ENCODE data around the gene HOXA10.

GRCh38 chr7:27153526-27153925 is 20.6 kb downstream of the HOXA10 start:
- TF ChIP-seq POLR2A (IDR thresholded peaks at IDR 0.05; ENCODE audit: extremely low read depth, insufficient read length) = no peak
- TF ChIP-seq MAX (IDR thresholded peaks at IDR 0.05; ENCODE audit: low read depth, low read length) = no peak
- TF ChIP-seq, protein P1, sequence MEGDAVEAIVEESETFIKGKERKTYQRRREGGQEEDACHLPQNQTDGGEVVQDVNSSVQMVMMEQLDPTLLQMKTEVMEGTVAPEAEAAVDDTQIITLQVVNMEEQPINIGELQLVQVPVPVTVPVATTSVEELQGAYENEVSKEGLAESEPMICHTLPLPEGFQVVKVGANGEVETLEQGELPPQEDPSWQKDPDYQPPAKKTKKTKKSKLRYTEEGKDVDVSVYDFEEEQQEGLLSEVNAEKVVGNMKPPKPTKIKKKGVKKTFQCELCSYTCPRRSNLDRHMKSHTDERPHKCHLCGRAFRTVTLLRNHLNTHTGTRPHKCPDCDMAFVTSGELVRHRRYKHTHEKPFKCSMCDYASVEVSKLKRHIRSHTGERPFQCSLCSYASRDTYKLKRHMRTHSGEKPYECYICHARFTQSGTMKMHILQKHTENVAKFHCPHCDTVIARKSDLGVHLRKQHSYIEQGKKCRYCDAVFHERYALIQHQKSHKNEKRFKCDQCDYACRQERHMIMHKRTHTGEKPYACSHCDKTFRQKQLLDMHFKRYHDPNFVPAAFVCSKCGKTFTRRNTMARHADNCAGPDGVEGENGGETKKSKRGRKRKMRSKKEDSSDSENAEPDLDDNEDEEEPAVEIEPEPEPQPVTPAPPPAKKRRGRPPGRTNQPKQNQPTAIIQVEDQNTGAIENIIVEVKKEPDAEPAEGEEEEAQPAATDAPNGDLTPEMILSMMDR (IDR thresholded peaks at IDR 0.05; ENCODE audit: low read depth, low read length) = no peak
- TF ChIP-seq MYC (IDR thresholded peaks at IDR 0.05; ENCODE audit: low read depth, low read length) = no peak
